T-cell (primary cell): ENCODE results near the gene FKBP5. TPM values are rescaled to one million over a fixed set of nuclear protein-coding genes. Genes with fewer than 3 reads are reported as not detected.

ENCODE experiments used
- ATAC-seq, 4 experiments: fragments of 200-7000 bp in 3 of 4; fragments of 150-1000 bp in 1 of 4; cut with Tn5 transposase; replicated peaks in 1 of 4; 1 replicate in 3 of 4; 2 replicates in 1 of 4; pipeline ENCODE4 v1.10.0; 2021; ENCODE audit warnings: moderate library complexity in 3 of 4, mild to moderate bottlenecking in 2 of 4, moderate number of reproducible peaks in 1 of 4
- CTCF ChIA-PET, 2 donors: fragments of 300-600 bp; sonication (Branson Sonifier 250); formaldehyde crosslinking; loops; one replicate each; lab custom pipeline; 2022; ENCODE audit warnings: antibody characterized with exemption in 2 of 2; lab: Charles Lee
- POLR2A ChIA-PET, 2 donors: fragments of 300-600 bp; sonication (Branson Sonifier 250); formaldehyde crosslinking; loops; one replicate each; lab custom pipeline; 2022; ENCODE audit warnings: antibody characterized with exemption in 2 of 2; lab: Charles Lee
- DNase-seq, 35 experiments: peaks; one replicate each; pipeline versions ENCODE4 v3.0.0 to v3.0.0-alpha.2; 2013 to 2023
- H3K27ac ChIP-seq: one replicate; pipeline ENCODE4 v1.5.1; 2013; ENCODE audit warnings: low read length
- H3K27me3 ChIP-seq, 2 experiments: replicated peaks in 1 of 2; 1 replicate in 1 of 2; 2 replicates in 1 of 2; pipeline versions ENCODE4 v1.6.1 to v1.7.0; 2013; ENCODE audit warnings: low read length in 1 of 2, mixed read lengths in 1 of 2; ENCODE audit not compliant: control insufficient read depth in 2 of 2, insufficient read depth in 2 of 2; ENCODE audit errors: extremely low read depth in 1 of 2
- H3K36me3 ChIP-seq, 2 donors: 1 replicate in 1 of 2; 2 replicates in 1 of 2; pipeline versions ENCODE4 v1.6.1 to v1.7.0; 2013; ENCODE audit warnings: low read length in 1 of 2; ENCODE audit not compliant: control insufficient read depth in 2 of 2, insufficient read depth in 1 of 2; ENCODE audit errors: extremely low read depth in 1 of 2
- H3K4me1 ChIP-seq, 2 experiments: 1 replicate in 1 of 2; 2 replicates in 1 of 2; pipeline versions ENCODE4 v1.6.1 to v1.7.0; 2013; ENCODE audit warnings: low read length in 2 of 2, mixed read lengths in 1 of 2; ENCODE audit not compliant: insufficient read depth in 2 of 2, control insufficient read depth in 1 of 2; ENCODE audit errors: extremely low read depth in 1 of 2
- H3K4me3 ChIP-seq, 2 donors: 1 replicate in 1 of 2; 2 replicates in 1 of 2; pipeline versions ENCODE4 v1.5.1 to v1.7.0; 2013; ENCODE audit warnings: mild to moderate bottlenecking in 2 of 2, low read length in 1 of 2, moderate library complexity in 1 of 2; ENCODE audit not compliant: control insufficient read depth in 1 of 2; ENCODE audit errors: extremely low read depth in 1 of 2
- H3K9me3 ChIP-seq: 2 replicates; pipeline ENCODE4 v1.7.0; 2013
- H3K27ac Mint-ChIP-seq, 2 donors: one replicate each; pipeline ENCODE4 v1.8.0; 2020 to 2021; ENCODE audit warnings: mild to moderate bottlenecking in 2 of 2, mixed read lengths in 2 of 2
- H3K27me3 Mint-ChIP-seq, 2 donors: one replicate each; pipeline ENCODE4 v1.8.0; 2021 to 2022; ENCODE audit warnings: mixed read lengths in 2 of 2
- H3K36me3 Mint-ChIP-seq: one replicate; pipeline ENCODE4 v1.8.0; 2021; ENCODE audit warnings: mixed read lengths
- H3K4me1 Mint-ChIP-seq, 3 donors: one replicate each; pipeline ENCODE4 v1.8.0; 2020 to 2022; ENCODE audit warnings: mixed read lengths in 3 of 3, mild to moderate bottlenecking in 1 of 3
- H3K4me3 Mint-ChIP-seq, 3 donors: one replicate each; pipeline ENCODE4 v1.8.0; 2020 to 2022; ENCODE audit warnings: mild to moderate bottlenecking in 3 of 3, mixed read lengths in 3 of 3, moderate library complexity in 3 of 3
- H3K9me3 Mint-ChIP-seq, 3 donors: one replicate each; pipeline ENCODE4 v1.8.0; 2020 to 2022; ENCODE audit warnings: mixed read lengths in 3 of 3
- WGBS: methylation state at CpG from one replicate; pipeline ENCODE4 v1.1.5; 2013; ENCODE audit warnings: missing lambda C conversion rate; ENCODE audit not compliant: insufficient coverage; 5-methylcytosine and 5-hydroxymethylcytosine counted together
- total RNA-seq, 35 experiments: library from RNA in 6 of 35; stranded (reverse) in 6 of 35; fragments of 120-200 nt in 1 of 35; gene quantifications; one replicate each; pipeline versions ENCODE4 v1.2.1 to v1.2.4 and lab custom pipeline; 2013 to 2026

Gene FKBP5
- total RNA-seq, 5 donors from 2014 or later (not counting 1 experiment from before 2014, with no cell fraction given) = 61.4 to 130 (median 63.9) TPM

DNA sequence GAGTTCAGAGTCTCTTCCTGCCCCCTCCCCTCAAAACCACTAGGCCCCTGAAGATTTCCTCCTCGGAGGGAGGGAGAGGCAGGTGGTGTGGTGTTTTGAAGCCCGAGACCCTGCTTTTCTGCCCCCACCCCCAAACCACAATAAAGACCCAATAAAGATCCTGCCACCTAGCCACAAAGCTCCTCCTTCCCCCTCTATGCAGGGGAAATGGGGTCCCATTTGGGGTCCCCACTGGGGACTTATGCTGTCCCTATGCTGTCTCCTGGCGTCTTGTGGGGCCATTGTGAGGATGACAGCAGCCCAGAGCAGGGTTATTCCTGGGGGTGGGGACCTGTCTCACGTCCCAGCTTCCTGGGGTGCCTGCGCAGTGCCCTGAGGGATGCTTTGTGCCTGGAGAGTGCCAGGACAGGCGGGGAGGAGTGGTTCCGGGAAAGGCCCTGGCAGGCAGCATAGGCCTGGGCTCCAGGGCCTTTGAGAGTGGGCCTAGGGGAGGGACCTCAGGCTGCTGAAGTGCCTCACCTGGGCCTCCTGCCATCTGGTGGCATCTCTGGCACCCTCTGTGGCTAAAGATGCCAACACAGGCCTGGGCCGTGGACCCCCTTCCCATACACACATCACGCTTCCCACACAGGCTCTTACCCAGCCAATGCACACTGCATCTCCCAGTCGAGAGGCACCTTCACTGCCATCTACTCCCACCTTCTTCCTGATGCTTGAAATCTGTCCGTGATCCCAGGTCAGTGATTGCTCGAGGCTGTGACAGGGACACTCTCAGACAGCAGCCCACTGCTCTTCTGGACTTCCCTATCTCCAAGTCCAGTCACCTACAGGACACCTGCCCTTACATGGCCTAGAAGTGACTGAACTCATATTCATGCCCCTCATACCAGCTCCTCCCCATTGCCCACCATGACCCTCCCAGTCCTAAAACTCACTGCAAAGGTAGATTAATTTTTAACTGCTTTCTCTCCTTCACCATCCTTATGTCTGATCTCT, 40.3 kb upstream of the FKBP5 start:
- peaks cover 84 to 91% (median 86%) of the 10 kb centered on the region in 3 donors for H3K4me1 Mint-ChIP-seq
- H3K4me1 ChIP-seq = peaks cover 61 to 94% of the 10 kb centered on the region in 2 experiments
- peak overlapping the region; percentile 72 to 79 (median 74) for H3K4me3 Mint-ChIP-seq
- ATAC-seq (no peak), DNase-seq (peak in 24 of 35 experiments; percentile 24 to 64 (median 42))
- H3K36me3 Mint-ChIP-seq = no peaks in the 10 kb centered on the region
- WGBS = 57% methylated on average over 8 of the region's 12 CpGs
- H3K27me3 ChIP-seq = no peaks in the 10 kb centered on the region
- H3K27ac ChIP-seq = peak overlapping the region; percentile 96
- no peaks in the 10 kb centered on the region for H3K9me3 ChIP-seq
- no peaks in the 10 kb centered on the region for H3K36me3 ChIP-seq
- CTCF ChIA-PET = interaction anchor here in 1 of 2 donors (0.7 kb wide), 1 partner anchor 43 kb away, joined by 5 read pairs; no protein-coding TSS in a partner anchor
- no peaks in the 10 kb centered on the region for H3K27me3 Mint-ChIP-seq
- POLR2A ChIA-PET = interaction anchor here in 1 of 2 donors (0.6 kb wide), 1 partner anchor 11 kb away, joined by 3 read pairs; no protein-coding TSS in a partner anchor
- no peaks in the 10 kb centered on the region for H3K9me3 Mint-ChIP-seq
- H3K4me3 ChIP-seq = peak overlapping the region in 1 of 2 donors; percentile 38
- peak overlapping the region; percentile 89 for H3K27ac Mint-ChIP-seq

DNA sequence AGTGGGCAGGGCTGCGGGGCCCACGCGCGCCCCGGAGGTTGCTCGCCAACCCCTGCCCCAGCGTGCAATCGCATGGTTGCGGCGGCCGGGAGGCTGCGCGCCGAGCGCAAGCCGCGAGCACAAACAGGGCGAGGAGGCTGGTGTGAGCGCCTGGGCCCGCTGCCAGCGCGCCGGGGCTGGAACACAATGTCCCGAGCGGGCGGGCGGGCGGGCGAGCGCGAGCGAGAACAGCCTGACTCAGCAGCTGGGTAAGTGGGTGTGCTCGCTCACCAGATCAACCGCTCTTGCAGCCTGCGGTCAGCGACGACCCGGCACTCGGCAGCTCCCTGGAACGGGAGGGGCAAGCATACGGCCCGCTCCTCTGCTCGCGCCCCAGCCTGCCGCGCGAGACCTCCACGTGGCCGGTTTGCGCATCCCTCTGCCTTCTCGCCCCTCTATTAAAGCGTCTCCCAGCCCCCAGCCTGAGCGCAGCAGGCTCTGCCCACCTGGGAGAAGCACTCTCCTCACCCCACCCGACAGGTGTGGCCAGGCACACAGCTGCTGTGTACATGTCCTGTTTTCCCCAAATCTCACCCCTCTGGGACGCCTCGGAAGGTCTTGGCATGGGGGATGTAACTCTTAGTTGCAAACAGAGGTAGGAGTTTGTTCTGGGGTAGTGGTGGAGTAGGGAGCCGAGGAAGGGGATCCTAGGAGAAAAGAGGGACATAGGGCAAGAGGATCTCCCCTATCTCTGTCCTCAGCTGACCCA, 39.4 kb upstream of the FKBP5 start:
- Histone ChIP-seq H3K9me3 (no peaks in the 10 kb centered on the region), H3K27me3 (no peaks in the 10 kb centered on the region), H3K27ac (peak overlapping the region; percentile 96), H3K4me3 (peak overlapping the region; percentile 52 to 59), H3K36me3 (no peaks in the 10 kb centered on the region), H3K4me1 (peaks cover 52 to 90% of the 10 kb centered on the region in 2 experiments)
- Mint-ChIP-seq H3K9me3 (no peaks in the 10 kb centered on the region), H3K4me3 (peak overlapping the region; percentile 72 to 79 (median 74)), H3K4me1 (peaks cover 85 to 91% (median 86%) of the 10 kb centered on the region in 3 donors), H3K36me3 (no peaks in the 10 kb centered on the region), H3K27ac (peak overlapping the region; percentile 94 to 96), H3K27me3 (no peaks in the 10 kb centered on the region)
- ChIA-PET CTCF (interaction anchor here (0.7 to 1.8 kb wide), 8 partner anchors 8 to 143 kb away, joined by 3 to 9 read pairs (median 4); no protein-coding TSS in a partner anchor), POLR2A (interaction anchor here (0.6 kb wide), 3 partner anchors 10 to 137 kb away, joined by 3 to 4 read pairs (median 3); no protein-coding TSS in a partner anchor)
- DNase-seq (peak; percentile 77 to 95 (median 84)), ATAC-seq (peak; percentile 52 to 60 (median 56))
- under 1% methylated on average over 53 of the region's 57 CpGs for WGBS

DNA sequence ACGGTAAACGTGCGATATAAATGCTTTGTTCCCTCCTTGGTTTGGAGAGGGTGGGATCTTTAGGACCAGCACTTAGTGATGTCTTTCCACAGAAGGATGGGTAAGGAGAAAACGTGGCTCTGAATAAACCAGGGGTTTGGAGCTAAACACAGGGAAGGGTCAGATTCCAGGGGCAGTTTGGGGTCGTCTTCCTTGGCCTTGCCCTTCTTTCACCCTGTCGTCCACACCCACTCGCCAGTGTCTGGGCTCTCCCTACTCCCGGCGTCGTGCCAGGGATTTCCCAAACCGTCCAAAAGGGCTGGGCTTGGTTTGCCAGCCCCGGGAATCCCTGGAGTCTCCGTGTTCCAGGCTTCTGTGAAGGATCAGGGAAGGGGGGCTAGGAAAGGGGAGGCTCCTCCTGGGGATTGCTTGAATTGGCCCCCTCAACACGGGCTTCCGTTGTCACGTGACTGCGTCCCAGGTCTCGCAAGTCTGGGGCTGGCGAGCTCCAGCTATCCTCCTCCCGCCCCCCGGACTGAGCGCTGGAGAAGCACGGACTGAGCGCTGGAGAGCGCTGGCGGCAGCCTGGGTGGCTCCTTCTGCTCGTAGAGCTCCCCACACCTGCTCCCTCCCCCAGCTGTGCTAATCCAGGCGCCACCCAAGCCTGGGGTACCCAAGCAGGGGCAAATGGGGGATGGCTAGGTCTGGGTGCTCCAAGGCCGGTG, 38.7 kb upstream of the FKBP5 start:
- 22% methylated on average over 21 of the region's 29 CpGs for WGBS
- H3K27ac ChIP-seq = peak overlapping the region; percentile 89
- peak overlapping the region; percentile 59 to 74 (median 74) for H3K4me3 Mint-ChIP-seq

DNA sequence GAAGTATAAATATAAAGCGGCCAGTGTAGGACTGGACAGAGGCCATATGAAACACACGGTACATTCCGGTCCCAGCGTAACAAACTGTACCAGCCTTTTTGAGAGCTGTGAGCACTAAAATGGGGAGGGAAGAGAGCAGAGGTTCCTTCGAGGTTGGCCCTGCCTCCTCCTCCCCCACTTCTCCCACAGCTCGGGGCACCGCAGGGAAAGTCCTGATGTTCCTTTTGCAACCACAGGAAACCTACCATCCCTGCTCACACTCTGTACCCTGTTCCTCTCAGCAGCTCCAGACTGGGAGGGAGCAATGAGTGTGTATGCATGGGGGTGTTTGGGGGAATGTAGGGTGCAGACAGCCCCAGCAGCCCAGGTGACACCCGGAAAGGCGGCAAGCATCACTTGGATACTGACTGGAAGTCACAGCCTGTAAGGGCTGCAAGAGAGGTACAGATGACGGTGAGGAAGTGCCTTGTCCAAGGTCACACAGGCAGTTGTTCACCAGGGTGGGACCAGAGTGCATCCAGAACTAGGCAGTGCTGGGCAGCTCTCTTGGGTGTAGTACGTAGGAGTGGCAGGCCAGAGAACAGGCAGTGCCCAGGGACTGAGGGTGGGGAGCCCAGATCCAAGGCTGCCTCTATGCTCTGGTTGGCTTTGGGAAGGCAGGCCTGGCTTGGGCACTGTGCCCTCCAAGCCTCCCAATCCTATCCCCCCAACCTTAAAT, 37.2 kb upstream of the FKBP5 start:
- Mint-ChIP-seq H3K4me3 (peak overlapping the region in 2 of 3 donors; percentile 74), H3K27ac (peak overlapping the region; percentile 94 to 96), H3K9me3 (no peaks in the 10 kb centered on the region), H3K27me3 (no peaks in the 10 kb centered on the region), H3K4me1 (peaks cover 78 to 82% (median 80%) of the 10 kb centered on the region in 3 donors), H3K36me3 (no peaks in the 10 kb centered on the region)
- Histone ChIP-seq H3K27ac (peak overlapping the region; percentile 89), H3K27me3 (no peaks in the 10 kb centered on the region), H3K4me1 (peaks cover 48 to 72% of the 10 kb centered on the region in 2 experiments), H3K4me3 (no peak overlapping the region), H3K9me3 (no peaks in the 10 kb centered on the region), H3K36me3 (no peaks in the 10 kb centered on the region)
- ChIA-PET CTCF (interaction anchor here (0.6 to 1.3 kb wide), 5 partner anchors 10 to 135 kb away, joined by 3 to 5 read pairs (median 4); no protein-coding TSS in a partner anchor), POLR2A (interaction anchor here in 1 of 2 donors (0.5 to 1.5 kb wide), 2 partner anchors 39 to 1345 kb away, joined by 3 to 5 read pairs; no protein-coding TSS in a partner anchor)
- ATAC-seq (no peak), DNase-seq (peak in 2 of 35 experiments; percentile 32 to 55)
- 72% methylated on average over 3 of the region's 11 CpGs for WGBS

More for the DNA sequence above, 38.7 kb upstream of the FKBP5 start:
- ATAC-seq (peak; percentile 5 to 21 (median 10)), DNase-seq (peak in 2 of 35 experiments; percentile 26 to 46)
- Mint-ChIP-seq H3K36me3 (no peaks in the 10 kb centered on the region), H3K27me3 (no peaks in the 10 kb centered on the region), H3K4me1 (peaks cover 78 to 87% (median 79%) of the 10 kb centered on the region in 3 donors), H3K27ac (peak overlapping the region; percentile 94 to 96), H3K9me3 (no peaks in the 10 kb centered on the region)
- no peaks in the 10 kb centered on the region for H3K36me3 ChIP-seq
- ChIA-PET POLR2A (interaction anchor here (0.6 to 1.2 kb wide), 2 partner anchors 58 to 136 kb away, joined by 4 read pairs; no protein-coding TSS in a partner anchor), CTCF (interaction anchor here (0.7 to 1.8 kb wide), 9 partner anchors 9 to 143 kb away, joined by 3 to 9 read pairs (median 4); no protein-coding TSS in a partner anchor)
- H3K4me1 ChIP-seq = peaks cover 51 to 83% of the 10 kb centered on the region in 2 experiments
- H3K27me3 ChIP-seq = no peaks in the 10 kb centered on the region
- H3K4me3 ChIP-seq = peak overlapping the region; percentile 52 to 59
- H3K9me3 ChIP-seq = no peaks in the 10 kb centered on the region

DNA sequence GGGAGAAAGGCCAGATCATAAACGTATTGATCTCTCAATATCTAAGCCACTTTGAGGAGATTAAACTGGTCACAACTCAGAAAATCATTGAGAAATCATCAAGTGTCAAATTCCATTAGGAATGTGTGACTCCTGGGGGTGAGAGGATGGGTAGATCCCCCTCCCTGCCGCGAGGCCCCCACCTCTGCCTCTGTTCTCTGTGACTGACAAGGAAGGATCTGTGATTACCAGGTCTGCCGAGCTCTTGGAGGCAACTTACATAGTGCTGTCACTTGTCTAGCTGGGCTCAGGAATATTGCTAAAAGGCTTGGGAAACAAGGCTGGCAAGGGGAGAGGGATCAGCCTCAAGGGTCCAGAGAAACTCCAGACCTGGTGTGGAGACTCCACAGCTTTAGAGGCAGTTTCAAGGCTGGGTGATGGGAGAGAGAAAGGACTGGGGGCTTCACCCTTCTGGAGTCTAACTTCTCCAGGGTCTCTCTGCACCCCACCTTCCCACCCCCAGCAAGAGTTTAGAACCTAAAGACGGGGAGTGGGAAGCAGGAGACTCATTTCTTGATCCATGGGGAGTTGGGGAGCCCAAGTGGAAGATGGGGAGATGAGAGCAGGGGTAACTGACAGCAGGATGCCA, 36.5 kb upstream of the FKBP5 start:
- H3K9me3 Mint-ChIP-seq = no peaks in the 10 kb centered on the region
- ChIA-PET CTCF (interaction anchor here in 1 of 2 donors (0.6 kb wide), 1 partner anchor 134 kb away, joined by 3 read pairs; no protein-coding TSS in a partner anchor), POLR2A (interaction anchor here in 1 of 2 donors (1.5 kb wide), 1 partner anchor 38 kb away, joined by 5 read pairs; no protein-coding TSS in a partner anchor)
- Histone ChIP-seq H3K9me3 (no peaks in the 10 kb centered on the region), H3K27ac (peak overlapping the region; percentile 89), H3K27me3 (no peaks in the 10 kb centered on the region), H3K4me3 (no peak overlapping the region), H3K4me1 (peaks cover 50 to 70% of the 10 kb centered on the region in 2 experiments), H3K36me3 (no peaks in the 10 kb centered on the region)
- H3K4me3 Mint-ChIP-seq = peak overlapping the region in 2 of 3 donors; percentile 11 to 74
- peaks cover 78 to 82% (median 80%) of the 10 kb centered on the region in 3 donors for H3K4me1 Mint-ChIP-seq
- no peaks in the 10 kb centered on the region for H3K36me3 Mint-ChIP-seq
- 100% methylated on average over 2 of the region's 5 CpGs for WGBS
- ATAC-seq (no peak), DNase-seq (no peak)
- no peaks in the 10 kb centered on the region for H3K27me3 Mint-ChIP-seq
- H3K27ac Mint-ChIP-seq = peak overlapping the region; percentile 94 to 96
